Neural crest cell (in vitro differentiated cells): ENCODE measurements around the gene PRDM16. TPM values are rescaled to one million over a fixed set of nuclear protein-coding genes. Genes with fewer than 3 reads are reported as not detected.
A peak's percentile ranks its signal among the peaks of the same experiment; 100 is the strongest.

Experiments used
- DNase-seq: peaks from one replicate; pipeline ENCODE4 v3.0.0; 2021; ENCODE audit warnings: low read depth, mixed read lengths, low spot score
- H3K27ac Mint-ChIP-seq: one replicate; pipeline ENCODE4 v1.8.0; 2021; ENCODE audit warnings: mild to moderate bottlenecking, mixed read lengths; ENCODE audit not compliant: unreplicated experiment
- H3K27me3 Mint-ChIP-seq: 2 replicates; pipeline ENCODE4 v1.8.0; 2021; ENCODE audit warnings: low read depth, mild to moderate bottlenecking, mixed read lengths
- H3K36me3 Mint-ChIP-seq: 2 replicates; pipeline ENCODE4 v1.8.0; 2021; ENCODE audit warnings: low read depth, mild to moderate bottlenecking, mixed read lengths
- H3K4me1 Mint-ChIP-seq: 2 replicates; pipeline ENCODE4 v1.8.0; 2021; ENCODE audit warnings: mixed read lengths
- H3K4me3 Mint-ChIP-seq: one replicate; pipeline ENCODE4 v1.8.0; 2021; ENCODE audit warnings: mild to moderate bottlenecking, mixed read lengths
- H3K9me3 Mint-ChIP-seq: 2 replicates; pipeline ENCODE4 v1.8.0; 2021; ENCODE audit warnings: mixed read lengths
- total RNA-seq: library from RNA; stranded (reverse); gene quantifications from 2 replicates; pipeline ENCODE4 v1.2.1, GENCODE V29; 2021
- TF ChIP-seq, protein P1 (sequence below): fragments of 200-600 bp; sonication (generic); conservative IDR thresholded peaks from 2 replicates; pipeline ENCODE4 v1.5.0; 2021; ENCODE audit warnings: antibody characterized with exemption, mild to moderate bottlenecking

Gene PRDM16
- total RNA-seq, 1 donor from 2014 or later = 11.7 TPM

- no peak overlapping the region for H3K4me3 Mint-ChIP-seq
- no peaks in the 10 kb centered on the region for H3K36me3 Mint-ChIP-seq
- peaks cover 15% of the 10 kb centered on the region for H3K4me1 Mint-ChIP-seq
- H3K9me3 Mint-ChIP-seq = no peaks in the 10 kb centered on the region
- peaks cover 17% of the 10 kb centered on the region for H3K27me3 Mint-ChIP-seq
- H3K27ac Mint-ChIP-seq = no peak overlapping the region
- TF ChIP-seq, protein P1, sequence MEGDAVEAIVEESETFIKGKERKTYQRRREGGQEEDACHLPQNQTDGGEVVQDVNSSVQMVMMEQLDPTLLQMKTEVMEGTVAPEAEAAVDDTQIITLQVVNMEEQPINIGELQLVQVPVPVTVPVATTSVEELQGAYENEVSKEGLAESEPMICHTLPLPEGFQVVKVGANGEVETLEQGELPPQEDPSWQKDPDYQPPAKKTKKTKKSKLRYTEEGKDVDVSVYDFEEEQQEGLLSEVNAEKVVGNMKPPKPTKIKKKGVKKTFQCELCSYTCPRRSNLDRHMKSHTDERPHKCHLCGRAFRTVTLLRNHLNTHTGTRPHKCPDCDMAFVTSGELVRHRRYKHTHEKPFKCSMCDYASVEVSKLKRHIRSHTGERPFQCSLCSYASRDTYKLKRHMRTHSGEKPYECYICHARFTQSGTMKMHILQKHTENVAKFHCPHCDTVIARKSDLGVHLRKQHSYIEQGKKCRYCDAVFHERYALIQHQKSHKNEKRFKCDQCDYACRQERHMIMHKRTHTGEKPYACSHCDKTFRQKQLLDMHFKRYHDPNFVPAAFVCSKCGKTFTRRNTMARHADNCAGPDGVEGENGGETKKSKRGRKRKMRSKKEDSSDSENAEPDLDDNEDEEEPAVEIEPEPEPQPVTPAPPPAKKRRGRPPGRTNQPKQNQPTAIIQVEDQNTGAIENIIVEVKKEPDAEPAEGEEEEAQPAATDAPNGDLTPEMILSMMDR = no peak
- no peak for DNase-seq
These were observed 206.7 kb downstream of the PRDM16 start for GRCh38 chr1:3275471-3276340.

GRCh38 chr1:3276341-3276800 lies 207.4 kb downstream of the PRDM16 start:
- no peaks in the 10 kb centered on the region for H3K36me3 Mint-ChIP-seq
- H3K9me3 Mint-ChIP-seq = no peaks in the 10 kb centered on the region
- peaks cover 21% of the 10 kb centered on the region for H3K27me3 Mint-ChIP-seq
- H3K27ac Mint-ChIP-seq = no peak overlapping the region
- H3K4me3 Mint-ChIP-seq = no peak overlapping the region
- peaks cover 18% of the 10 kb centered on the region for H3K4me1 Mint-ChIP-seq
- TF ChIP-seq, protein P1 = no peak
- DNase-seq = no peak

DNA sequence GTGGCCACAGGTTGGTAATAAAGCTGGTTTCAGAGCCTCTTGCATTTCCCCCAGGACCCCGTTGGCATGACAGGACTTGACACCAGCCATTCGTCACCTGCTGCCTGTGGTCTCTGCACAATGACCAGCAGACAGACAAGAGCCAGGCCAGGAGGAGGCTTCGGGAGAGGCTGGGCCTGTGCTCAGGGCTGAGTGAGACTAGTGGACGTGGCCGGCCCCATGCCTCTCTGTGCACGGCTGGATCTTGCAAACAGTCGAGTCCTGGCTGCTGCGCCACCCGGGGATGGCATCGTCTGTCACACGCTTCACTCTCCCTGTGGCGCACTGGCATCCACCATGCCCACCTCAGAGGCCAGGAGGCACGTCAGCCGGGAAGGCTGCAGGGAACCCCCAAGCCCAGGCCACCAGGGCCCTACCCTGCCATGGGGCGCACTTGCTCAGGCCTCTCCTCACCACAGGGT lies 208.0 kb downstream of the PRDM16 start:
- Mint-ChIP-seq H3K9me3 (no peaks in the 10 kb centered on the region), H3K27ac (no peak overlapping the region), H3K36me3 (no peaks in the 10 kb centered on the region), H3K4me1 (peaks cover 20% of the 10 kb centered on the region), H3K27me3 (peaks cover 25% of the 10 kb centered on the region), H3K4me3 (no peak overlapping the region)
- TF ChIP-seq, protein P1 = no peak
- no peak for DNase-seq

DNA sequence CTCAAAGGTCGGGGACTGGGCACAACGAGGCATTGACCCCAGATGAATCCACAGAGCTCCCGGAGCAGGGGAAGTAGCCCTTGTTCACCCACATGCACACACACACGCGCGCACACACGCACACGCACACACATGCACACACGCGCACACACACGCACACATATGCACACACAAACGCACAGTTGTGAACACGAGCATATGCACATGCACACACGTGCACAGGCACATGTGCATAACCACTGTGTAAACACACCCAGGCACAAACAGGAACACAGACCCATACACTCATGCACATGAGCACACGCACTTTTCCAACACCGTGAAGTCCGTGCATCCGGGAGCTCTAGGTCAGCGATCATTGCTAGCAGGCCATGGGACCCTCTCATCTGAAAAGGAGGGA lies 208.6 kb downstream of the PRDM16 start:
- TF ChIP-seq, protein P1 = no peak
- peaks cover 20% of the 10 kb centered on the region for H3K4me1 Mint-ChIP-seq
- H3K4me3 Mint-ChIP-seq = no peak overlapping the region
- H3K27ac Mint-ChIP-seq = peak overlapping the region; percentile 88
- DNase-seq = no peak
- no peaks in the 10 kb centered on the region for H3K9me3 Mint-ChIP-seq
- no peaks in the 10 kb centered on the region for H3K36me3 Mint-ChIP-seq
- peaks cover 25% of the 10 kb centered on the region for H3K27me3 Mint-ChIP-seq

GRCh38 chr1:3278416-3279181 lies 209.6 kb downstream of the PRDM16 start:
- Mint-ChIP-seq H3K27ac (peak overlapping the region; percentile 4), H3K27me3 (peaks cover 25% of the 10 kb centered on the region), H3K4me3 (no peak overlapping the region), H3K4me1 (peaks cover 19% of the 10 kb centered on the region), H3K36me3 (no peaks in the 10 kb centered on the region), H3K9me3 (no peaks in the 10 kb centered on the region)
- TF ChIP-seq, protein P1 = no peak
- no peak for DNase-seq
